NOMO-1 treated with DMSO at 0.1 percent for 48 hours (cell line): Measurements from ENCODE around the gene VCAM1.
"Not testable (repeated sequence)": the region's sequence is repeated elsewhere in the genome, so short reads cannot be mapped to it uniquely, and the experiment has no call there.

Experiments used
- DNase-seq: peaks from one replicate; lab custom pipeline; 2025; ENCODE audit not compliant: unreplicated experiment; lab: John Stamatoyannopoulos, UW

The VCAM1 gene

DNA sequence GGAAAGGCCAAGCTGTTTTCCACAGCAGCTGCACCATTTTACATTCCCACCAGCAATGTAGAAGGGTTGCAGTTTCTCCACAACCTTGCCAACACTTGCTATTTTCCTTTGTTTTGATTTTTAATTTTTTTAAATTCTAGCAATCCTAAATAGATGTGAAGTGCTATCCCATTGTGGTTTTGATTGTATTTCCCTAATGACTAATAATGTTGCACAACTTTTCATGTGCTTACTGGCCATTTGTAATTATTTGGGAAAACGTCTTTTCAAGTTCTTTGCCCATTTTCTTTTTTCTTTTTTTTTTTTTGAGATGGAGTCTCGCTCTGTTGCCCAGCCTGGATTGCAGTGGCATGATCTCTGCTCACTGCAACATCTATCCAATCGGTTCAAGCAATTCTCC, 53.9 kb downstream of the VCAM1 start:
- no peak for DNase-seq

- no peak for DNase-seq
Observed at GRCh38 chr1:100774370-100774769, 54.8 kb downstream of the VCAM1 start.

- no peak for DNase-seq
Observed at GRCh38 chr1:100775483-100775882, 55.9 kb downstream of the VCAM1 start.

GRCh38 chr1:100778748-100779147, 59.2 kb downstream of the VCAM1 start:
- DNase-seq, result no peak

GRCh38 chr1:100780814-100781213, 61.3 kb downstream of the VCAM1 start:
- DNase-seq, result no peak

DNA sequence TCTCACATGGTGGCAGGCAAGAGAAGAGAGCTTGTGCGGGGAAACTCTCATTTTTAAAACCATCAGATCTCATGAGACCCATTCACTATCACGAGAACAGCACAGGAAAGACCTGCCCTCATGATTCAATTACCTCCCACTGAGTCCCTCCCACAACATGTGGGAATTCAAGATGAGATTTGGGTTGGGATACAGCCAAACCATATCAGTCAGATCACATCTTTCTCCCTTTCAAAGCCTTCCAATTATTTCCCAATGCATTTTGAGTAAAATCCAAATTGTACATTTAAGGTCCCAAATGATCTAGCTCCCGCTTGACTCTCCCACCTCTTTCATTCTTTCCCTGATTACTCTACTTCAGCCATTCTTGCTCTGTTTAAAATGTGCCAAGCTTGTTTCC, 62.2 kb downstream of the VCAM1 start:
- not testable (repeated sequence) for DNase-seq

DNA sequence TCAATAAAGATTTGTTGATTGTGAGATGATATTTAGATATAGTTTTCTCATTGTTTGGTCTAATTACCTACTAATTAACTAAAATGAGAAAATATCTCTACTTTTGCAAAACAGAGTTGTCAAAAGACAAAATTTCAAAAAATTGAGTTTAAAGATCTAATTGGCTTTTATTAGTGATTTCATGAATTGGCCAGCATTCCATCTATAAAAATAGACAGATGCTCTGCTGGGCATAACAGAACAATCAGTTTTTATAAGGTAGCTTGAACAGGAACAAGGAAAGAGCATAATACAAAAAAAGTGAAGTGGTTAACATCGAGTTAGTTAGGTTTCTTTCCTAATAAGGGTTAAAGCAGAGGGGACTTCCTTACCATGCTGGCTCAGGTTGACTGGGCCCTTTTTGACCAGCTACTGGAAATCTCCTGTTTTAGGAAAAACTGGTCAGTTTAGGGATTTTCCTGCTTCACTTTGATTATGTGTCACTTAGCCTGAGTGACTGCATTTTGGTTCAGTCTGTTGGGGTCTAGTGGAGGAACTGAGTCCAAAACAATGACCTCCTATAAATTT, 63.0 kb downstream of the VCAM1 start:
- no peak for DNase-seq

- no peak for DNase-seq
Observed at GRCh38 chr1:100785470-100786052, 66.0 kb downstream of the VCAM1 start.

DNA sequence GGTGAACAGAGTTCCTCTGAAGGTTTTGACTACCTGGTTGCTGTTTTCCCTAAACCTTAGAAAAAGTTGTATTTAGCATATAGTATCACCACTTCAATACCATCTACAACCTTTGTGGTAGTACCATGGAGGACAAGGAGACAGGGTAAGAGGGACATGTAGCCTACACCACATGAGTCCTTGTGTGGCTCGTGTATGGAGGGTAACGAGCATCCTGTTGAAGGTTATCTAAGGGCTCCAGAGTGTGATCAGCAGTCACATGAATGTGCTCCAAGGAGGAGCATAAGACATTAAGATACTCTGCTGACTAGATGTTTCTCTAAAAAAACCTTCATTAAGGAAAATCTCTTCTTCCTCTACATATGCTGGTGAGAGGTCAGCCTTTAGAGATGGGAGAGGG, 67.3 kb downstream of the VCAM1 start:
- no peak for DNase-seq
